DND-41 (cell line): Measurements from ENCODE around the gene VIPAS39.

Source experiments
- EZH2 ChIP-seq: IDR thresholded peaks from 3 replicates; pipeline ENCODE4 v1.6.1; 2012; ENCODE audit warnings: borderline replicate concordance, low read depth, mild to moderate bottlenecking, moderate library complexity, low read length, inconsistent platforms; ENCODE audit not compliant: severe bottlenecking
- TF ChIP-seq, protein P1 (sequence below): IDR thresholded peaks from 2 replicates; pipeline ENCODE4 v1.5.1; 2012; ENCODE audit warnings: borderline replicate concordance, low read length, moderate library complexity, mild to moderate bottlenecking; ENCODE audit not compliant: poor library complexity, severe bottlenecking; ENCODE audit errors: extremely low read depth

DNA sequence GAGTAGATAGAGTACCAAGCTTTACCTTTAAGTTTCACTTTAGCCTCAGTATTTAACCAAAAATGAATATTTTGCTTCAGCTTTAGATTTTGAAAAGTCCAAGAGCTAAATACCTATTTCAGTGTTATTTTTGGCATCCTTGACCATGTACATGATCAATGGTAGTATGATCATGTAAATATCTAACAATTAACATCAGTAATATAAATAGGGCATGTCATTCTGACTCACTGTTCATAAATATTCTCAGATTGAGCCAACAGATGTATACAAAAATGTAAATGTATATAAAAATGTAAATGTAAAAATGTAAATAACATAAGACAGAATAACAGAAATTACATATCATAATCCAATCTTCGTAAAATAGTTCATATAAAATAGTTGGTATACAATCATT lies 18.8 kb downstream of the VIPAS39 start:
- TF ChIP-seq, protein P1, sequence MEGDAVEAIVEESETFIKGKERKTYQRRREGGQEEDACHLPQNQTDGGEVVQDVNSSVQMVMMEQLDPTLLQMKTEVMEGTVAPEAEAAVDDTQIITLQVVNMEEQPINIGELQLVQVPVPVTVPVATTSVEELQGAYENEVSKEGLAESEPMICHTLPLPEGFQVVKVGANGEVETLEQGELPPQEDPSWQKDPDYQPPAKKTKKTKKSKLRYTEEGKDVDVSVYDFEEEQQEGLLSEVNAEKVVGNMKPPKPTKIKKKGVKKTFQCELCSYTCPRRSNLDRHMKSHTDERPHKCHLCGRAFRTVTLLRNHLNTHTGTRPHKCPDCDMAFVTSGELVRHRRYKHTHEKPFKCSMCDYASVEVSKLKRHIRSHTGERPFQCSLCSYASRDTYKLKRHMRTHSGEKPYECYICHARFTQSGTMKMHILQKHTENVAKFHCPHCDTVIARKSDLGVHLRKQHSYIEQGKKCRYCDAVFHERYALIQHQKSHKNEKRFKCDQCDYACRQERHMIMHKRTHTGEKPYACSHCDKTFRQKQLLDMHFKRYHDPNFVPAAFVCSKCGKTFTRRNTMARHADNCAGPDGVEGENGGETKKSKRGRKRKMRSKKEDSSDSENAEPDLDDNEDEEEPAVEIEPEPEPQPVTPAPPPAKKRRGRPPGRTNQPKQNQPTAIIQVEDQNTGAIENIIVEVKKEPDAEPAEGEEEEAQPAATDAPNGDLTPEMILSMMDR, result no peak
- no peak for TF ChIP-seq EZH2
